COLO829 (cell line): ENCODE results near the gene PHB1.
"Not testable (repeated sequence)": the region's sequence is repeated elsewhere in the genome, so short reads cannot be mapped to it uniquely, and the experiment has no call there.

Experiments used
- DNase-seq: peaks from one replicate; pipeline ENCODE4 v3.0.0; 2012; ENCODE audit warnings: low spot score

PHB1 gene

GRCh38 chr17:49439673-49440571 lies 25.2 kb upstream of the PHB1 start:
- no peak for DNase-seq

- DNase-seq, result no peak
These were observed 24.6 kb upstream of the PHB1 start for GRCh38 chr17:49439305-49439672.

- DNase-seq, result peak; percentile 64
These were observed 24.0 kb upstream of the PHB1 start for GRCh38 chr17:49438436-49439278.

GRCh38 chr17:49437696-49438435 lies 23.2 kb upstream of the PHB1 start:
- DNase-seq, result no peak

DNA sequence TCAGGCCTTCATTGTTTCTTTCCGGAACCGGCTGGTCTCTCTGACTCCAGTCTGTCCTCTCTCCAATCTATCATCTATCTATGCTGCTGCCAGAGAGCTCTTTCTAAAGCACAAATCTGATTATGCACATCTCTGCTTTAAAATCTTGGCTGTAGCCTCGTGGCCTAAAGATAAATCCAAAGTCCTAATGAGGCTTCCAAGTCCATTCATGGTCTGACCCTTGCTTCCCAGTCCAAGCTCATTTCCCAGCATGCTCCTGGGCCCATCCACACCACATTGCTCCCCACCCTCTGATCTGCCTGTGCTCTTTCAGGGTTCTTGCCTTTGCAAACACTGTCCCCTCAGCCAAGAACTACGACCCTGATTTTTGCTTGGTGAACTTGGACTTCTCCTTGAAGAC lies 21.5 kb upstream of the PHB1 start:
- DNase-seq, result no peak

DNA sequence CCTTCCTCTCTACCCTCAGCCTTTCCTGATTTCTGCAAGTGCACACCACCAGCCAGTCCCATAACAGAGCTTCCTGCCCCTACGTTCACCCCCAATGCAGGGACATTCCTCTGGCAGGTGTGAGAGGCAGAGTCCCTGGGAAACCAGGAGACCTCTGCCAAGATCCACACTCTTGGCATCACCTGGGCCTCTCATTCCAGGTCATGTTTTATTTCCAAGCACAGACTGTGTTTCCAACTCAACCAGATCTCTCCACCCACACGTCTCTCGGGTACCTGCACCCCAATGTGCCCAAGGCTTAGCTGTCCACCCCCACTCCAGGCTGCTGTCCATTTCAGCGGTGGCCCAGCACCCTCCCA lies 21.0 kb upstream of the PHB1 start:
- DNase-seq, result no peak

GRCh38 chr17:49434821-49435670 lies 20.4 kb upstream of the PHB1 start:
- DNase-seq, result peak; percentile 79

- no peak for DNase-seq
These were observed 18.5 kb upstream of the PHB1 start for GRCh38 chr17:49433000-49433694.

GRCh38 chr17:49431743-49432142 lies 17.1 kb upstream of the PHB1 start:
- no peak for DNase-seq

DNA sequence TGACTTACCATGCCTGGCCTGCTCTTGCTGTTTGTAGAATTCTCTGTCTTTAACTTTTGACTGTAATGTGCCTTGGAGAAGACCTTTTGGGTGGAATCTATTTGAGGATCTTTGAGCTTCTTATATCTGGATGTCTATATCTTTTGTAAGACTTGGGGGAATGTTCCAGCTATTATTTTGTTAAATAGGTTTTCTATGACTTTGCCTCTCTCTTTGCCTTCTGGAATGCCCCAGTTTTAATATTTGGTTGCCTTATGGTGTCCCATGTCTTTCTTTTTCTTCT lies 10.3 kb upstream of the PHB1 start:
- DNase-seq, result no peak

GRCh38 chr17:49424276-49425003 lies 9.8 kb upstream of the PHB1 start:
- not testable (repeated sequence) for DNase-seq

GRCh38 chr17:49422714-49423113 lies 8.0 kb upstream of the PHB1 start:
- DNase-seq, result no peak

DNA sequence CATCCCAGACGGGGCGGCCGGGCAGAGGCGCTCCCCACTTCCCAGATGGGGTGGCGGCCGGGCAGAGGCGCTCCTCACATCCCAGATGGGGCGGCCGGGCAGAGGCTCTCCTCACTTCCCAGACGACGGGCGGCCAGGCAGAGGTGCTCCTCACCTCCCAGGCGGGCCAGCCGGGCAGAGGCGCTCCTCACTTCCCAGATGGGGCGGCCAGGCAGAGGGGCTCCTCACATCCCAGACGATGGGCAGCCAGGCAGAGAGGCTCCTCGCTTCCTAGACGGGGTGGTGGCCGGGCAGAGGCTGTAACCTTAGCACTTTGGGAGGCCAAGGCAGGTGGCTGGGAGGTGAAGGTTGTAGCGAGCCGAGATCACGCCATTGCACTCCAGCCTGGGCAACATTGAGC lies 5.1 kb upstream of the PHB1 start:
- DNase-seq, result not testable (repeated sequence)

GRCh38 chr17:49418754-49419740 lies 4.4 kb upstream of the PHB1 start:
- DNase-seq, result not testable (repeated sequence)

GRCh38 chr17:49414271-49414621 lies 436 bp downstream of the PHB1 start:
- DNase-seq, result no peak

DNA sequence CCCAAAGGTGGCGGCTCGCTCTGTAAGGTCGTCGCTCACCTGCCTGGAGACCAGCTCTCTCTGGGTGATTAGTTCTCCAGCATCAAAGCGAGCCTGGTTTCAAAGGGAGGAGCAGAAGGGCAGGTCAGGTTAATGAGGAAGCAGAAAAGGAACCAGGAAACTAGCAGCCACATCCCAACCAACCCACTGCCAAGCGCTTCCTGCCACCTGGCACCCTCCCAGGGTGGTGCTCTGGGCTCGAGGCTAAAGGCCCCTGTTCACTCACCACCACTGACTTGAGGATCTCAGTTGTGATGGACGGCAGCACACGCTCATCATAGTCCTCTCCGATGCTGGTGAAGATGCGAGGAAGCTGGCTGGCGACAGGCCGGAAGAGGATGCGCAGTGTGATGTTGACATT lies 5.6 kb downstream of the PHB1 start:
- DNase-seq, result no peak

GRCh38 chr17:49407981-49408501 lies 6.6 kb downstream of the PHB1 start:
- peak; percentile 76 for DNase-seq

DNA sequence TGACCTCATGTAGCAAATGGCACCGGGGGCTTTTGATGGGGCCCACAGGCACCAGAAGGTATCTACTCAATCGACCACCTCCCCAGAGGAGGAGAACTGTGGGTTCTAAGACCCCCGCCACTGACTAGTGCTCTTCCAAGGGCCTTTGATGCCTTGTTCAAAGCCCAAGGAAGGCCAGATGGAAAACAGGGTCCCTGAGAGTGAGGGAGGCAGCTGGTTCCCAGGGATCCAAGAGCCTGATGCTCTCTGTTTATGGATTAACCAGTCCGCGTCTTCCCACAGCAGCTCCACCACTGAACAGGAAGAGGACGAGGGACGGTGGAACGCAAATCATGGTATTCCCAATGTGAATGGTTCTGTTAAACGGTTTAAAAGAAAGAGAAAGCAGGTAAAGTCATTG lies 7.6 kb downstream of the PHB1 start:
- no peak for DNase-seq

DNA sequence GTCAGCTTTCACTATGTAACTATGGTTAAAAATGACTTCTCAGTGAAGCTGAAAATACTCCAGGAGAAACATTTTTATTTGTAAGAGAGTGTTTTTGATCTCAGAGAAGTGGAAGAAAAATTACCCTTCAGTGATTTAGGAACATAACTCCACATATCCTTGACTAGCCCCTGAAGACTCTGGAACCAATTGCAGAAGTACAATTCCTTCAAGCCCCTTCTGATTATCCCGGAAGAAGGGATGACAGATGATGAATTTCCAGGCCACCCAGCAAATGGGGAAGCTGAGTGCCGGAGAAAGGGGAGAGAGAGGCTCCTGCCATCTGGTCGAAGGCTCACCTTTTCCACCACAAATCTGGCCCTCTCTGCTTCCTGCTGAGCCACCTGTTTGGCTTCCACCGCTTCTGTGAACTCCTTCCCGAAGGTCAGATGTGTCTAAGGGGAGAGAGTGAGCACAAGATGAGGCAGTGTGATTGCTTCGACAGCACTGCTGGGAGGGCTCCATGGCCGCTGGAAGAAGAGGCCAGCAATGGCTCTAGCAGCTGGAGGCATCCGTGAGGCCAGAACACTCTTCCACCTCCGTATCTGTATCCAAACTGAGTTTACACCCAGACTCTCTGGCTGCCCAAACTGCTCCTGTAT lies 8.1 kb downstream of the PHB1 start:
- DNase-seq, result no peak
